LNCaP clone FGC (cell line): ENCODE data around the gene EED.
A peak's percentile ranks its signal among the peaks of the same experiment; 100 is the strongest.
"Not testable (repeated sequence)": the region's sequence is repeated elsewhere in the genome, so short reads cannot be mapped to it uniquely, and the experiment has no call there.

Experiments used
- DNase-seq: peaks from one replicate; pipeline ENCODE4 v3.0.0-alpha.2; 2011; ENCODE audit warnings: low read depth
- H3K4me3 ChIP-seq: 2 replicates; pipeline ENCODE4 v1.5.1; 2011; ENCODE audit warnings: mild to moderate bottlenecking, low read depth, low read length, control low read depth
- CTCF ChIP-seq: IDR thresholded peaks from 2 replicates; pipeline ENCODE4 v1.5.1; 2012; ENCODE audit warnings: mild to moderate bottlenecking; ENCODE audit not compliant: control insufficient read depth, insufficient read depth; ENCODE audit errors: extremely low read depth

EED gene

GRCh38 chr11:86214710-86215109 is 29.8 kb upstream of the EED start:
- H3K4me3 ChIP-seq: no peak overlapping the region
- DNase-seq: no peak
- TF ChIP-seq CTCF: no peak

GRCh38 chr11:86218125-86219084 is 26.1 kb upstream of the EED start:
- peak; percentile 90 for TF ChIP-seq CTCF
- H3K4me3 ChIP-seq: peak overlapping the region; percentile 29; the same call in 1 of the 2 replicates

GRCh38 chr11:86219311-86220193 is 25.0 kb upstream of the EED start:
- DNase-seq: no peak
- TF ChIP-seq CTCF: no peak
- no peak overlapping the region for H3K4me3 ChIP-seq

More at GRCh38 chr11:86218125-86219084, 26.1 kb upstream of the EED start:
- DNase-seq: peak; percentile 58

GRCh38 chr11:86220653-86221052 is 23.9 kb upstream of the EED start:
- no peak for DNase-seq
- H3K4me3 ChIP-seq: no peak overlapping the region
- no peak for TF ChIP-seq CTCF

DNA sequence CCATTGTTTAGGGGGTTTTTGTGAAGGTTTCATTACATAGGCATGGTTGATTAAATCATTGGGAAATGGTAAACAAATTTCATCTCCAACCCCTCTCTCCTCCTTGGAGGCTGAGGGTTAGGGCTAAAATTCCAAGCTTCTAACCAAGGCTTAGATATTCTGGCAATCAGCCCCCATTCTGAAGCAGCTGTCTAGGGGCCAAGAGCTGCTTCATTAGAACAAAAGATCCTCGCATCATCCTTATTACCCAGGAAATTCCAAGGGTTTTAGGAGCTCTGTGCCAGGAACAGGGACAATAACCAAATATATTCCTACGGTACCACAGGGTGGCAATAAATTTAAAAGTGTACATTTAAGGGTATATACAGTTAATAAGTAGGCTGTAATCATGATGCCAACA is 22.5 kb upstream of the EED start:
- DNase-seq: no peak
- TF ChIP-seq CTCF: no peak
- H3K4me3 ChIP-seq: no peak overlapping the region

DNA sequence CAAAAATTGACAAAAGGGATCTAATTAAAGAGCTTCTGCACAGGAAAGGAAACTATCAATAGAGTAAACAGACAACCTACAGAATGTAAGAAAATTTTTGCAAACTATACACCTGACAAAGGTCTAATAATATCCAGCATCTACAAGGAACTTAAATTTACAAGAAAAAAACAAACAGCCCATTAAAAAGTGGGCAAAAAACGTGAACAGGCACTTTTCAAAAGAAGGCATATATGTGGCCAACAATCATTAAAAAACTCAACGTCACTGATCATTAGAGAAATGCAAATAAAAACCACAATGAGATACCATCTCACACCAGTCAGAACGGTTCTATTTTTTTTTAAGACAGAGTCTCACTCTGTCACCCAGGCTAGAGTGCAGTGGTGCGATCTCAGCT is 20.0 kb upstream of the EED start:
- H3K4me3 ChIP-seq, DNase-seq: not testable (repeated sequence)

- H3K4me3 ChIP-seq, DNase-seq: not testable (repeated sequence)
These were observed 19.2 kb upstream of the EED start for GRCh38 chr11:86225344-86225743.
